HuH-7.5 (cell line): ENCODE data around the gene KCNMA1.

Experiments
- DNase-seq: peaks from one replicate; pipeline ENCODE4 v3.0.0; 2011; ENCODE audit warnings: low spot score

KCNMA1 gene

GRCh38 chr10:76922666-76923065, 714.9 kb downstream of the KCNMA1 start:
- no peak for DNase-seq

GRCh38 chr10:76921383-76922010, 716.1 kb downstream of the KCNMA1 start:
- no peak for DNase-seq

GRCh38 chr10:76920581-76920980, 717.0 kb downstream of the KCNMA1 start:
- DNase-seq: no peak

- no peak for DNase-seq
Measured at GRCh38 chr10:76918106-76918505, 719.5 kb downstream of the KCNMA1 start.

- DNase-seq: no peak
Measured at GRCh38 chr10:76917071-76917470, 720.5 kb downstream of the KCNMA1 start.

GRCh38 chr10:76916536-76916935, 721.1 kb downstream of the KCNMA1 start:
- DNase-seq: no peak

- DNase-seq: no peak
Measured at GRCh38 chr10:76915316-76915715, 722.3 kb downstream of the KCNMA1 start.

- no peak for DNase-seq
Measured at GRCh38 chr10:76911184-76911583, 726.4 kb downstream of the KCNMA1 start.

GRCh38 chr10:76910184-76910962, 727.2 kb downstream of the KCNMA1 start:
- DNase-seq: no peak

- DNase-seq: no peak
Measured at GRCh38 chr10:76906256-76906655, 731.4 kb downstream of the KCNMA1 start.

- no peak for DNase-seq
Measured at GRCh38 chr10:76905251-76905650, 732.4 kb downstream of the KCNMA1 start.

GRCh38 chr10:76903387-76903945, 734.1 kb downstream of the KCNMA1 start:
- no peak for DNase-seq

GRCh38 chr10:76902949-76903348, 734.7 kb downstream of the KCNMA1 start:
- DNase-seq: no peak

- DNase-seq: no peak
Measured at GRCh38 chr10:76901701-76902100, 735.9 kb downstream of the KCNMA1 start.

GRCh38 chr10:76899490-76899889, 738.1 kb downstream of the KCNMA1 start:
- no peak for DNase-seq

GRCh38 chr10:76892766-76893479, 744.7 kb downstream of the KCNMA1 start:
- no peak for DNase-seq

GRCh38 chr10:76887223-76888010, 750.2 kb downstream of the KCNMA1 start:
- no peak for DNase-seq

GRCh38 chr10:76885816-76886215, 751.8 kb downstream of the KCNMA1 start:
- no peak for DNase-seq

GRCh38 chr10:76884673-76885275, 752.8 kb downstream of the KCNMA1 start:
- no peak for DNase-seq

GRCh38 chr10:76883596-76883995, 754.0 kb downstream of the KCNMA1 start:
- DNase-seq: no peak

GRCh38 chr10:76882796-76883195, 754.8 kb downstream of the KCNMA1 start:
- no peak for DNase-seq

- no peak for DNase-seq
Measured at GRCh38 chr10:76882245-76882644, 755.4 kb downstream of the KCNMA1 start.
